RKO (cell line): ENCODE results near the gene DDN.

Experiments used
- DNase-seq: peaks from one replicate; pipeline ENCODE4 v3.0.0-alpha.2; 2016; ENCODE audit warnings: low spot score

DDN gene

DNA sequence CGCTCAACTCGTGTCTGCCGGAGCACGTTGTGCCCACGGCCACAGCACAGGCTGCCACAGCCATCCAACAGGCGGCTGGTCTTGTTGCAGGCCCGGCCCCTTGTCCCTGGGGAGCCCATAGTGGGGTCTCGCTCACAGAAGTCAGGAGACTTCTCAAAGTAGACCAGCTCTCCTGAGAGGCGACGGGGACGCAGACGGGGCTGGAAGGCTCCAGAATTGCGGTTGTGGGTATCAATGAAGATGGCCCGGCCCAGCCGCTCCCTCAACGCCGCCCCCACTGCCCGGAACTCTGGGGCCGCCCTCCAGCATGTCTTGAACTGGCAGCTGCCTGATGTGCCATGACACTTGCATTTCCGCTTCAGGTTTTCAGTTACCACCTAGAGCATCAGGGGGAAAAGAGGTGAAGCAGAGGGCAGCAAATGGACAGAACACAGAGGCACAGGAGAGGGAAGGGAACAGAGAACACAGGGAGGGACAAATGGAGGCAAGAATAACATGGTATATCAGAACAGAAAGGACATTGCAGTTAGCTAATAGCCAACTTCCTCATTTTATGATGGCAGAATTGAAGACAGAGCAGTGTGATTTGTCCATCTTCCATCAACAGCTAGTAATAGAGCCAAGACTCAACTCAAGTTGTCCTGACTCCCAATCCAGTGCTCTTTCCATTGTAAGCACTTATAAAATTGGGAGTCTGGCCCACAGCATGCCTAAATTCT, 32.8 kb downstream of the DDN start:
- no peak for DNase-seq

DNA sequence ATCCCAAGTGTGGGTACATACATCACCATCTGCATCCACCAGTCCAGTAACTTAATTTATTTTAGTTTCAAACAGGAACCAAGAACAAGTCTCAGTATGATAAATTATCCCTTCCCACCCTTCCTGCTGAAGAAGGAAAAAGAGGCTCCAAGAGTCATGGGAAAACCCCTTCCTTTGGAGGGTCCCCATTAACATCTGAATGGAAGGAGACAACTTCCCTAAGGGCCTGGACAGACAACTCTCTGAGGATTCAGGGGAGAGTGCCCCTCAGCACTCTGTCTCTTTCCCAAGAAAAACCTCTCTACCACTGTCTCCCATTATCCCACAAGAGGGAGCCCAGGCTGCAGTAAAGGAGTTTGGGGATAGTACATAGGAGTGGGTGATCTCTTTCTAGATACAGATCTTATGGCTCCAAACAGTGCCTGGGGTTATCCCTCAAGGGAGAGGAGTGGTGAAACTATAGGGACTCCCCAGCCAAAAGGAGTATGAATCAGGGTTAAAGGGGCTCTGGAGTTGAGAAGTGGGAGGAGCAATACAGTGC, 33.8 kb downstream of the DDN start:
- DNase-seq = peak; percentile 49

DNA sequence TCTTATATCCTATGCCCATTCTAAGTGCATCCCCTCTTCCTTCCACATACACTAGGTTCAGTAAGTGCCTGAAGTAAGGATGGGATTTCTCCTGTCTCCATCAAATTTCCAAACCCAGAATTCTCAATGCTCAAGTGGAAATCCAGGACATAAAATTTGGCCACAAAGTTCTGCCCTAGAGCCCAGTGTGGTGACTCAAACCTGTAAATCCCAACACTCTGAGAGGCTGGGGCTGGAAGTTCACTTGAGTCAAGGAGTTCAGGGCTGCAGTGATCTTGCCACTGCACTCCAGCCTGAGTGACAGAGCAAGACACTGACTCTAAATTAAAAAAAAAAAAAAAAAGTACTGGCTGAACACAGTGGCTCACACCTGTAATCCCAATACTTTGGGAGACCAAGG, 37.4 kb downstream of the DDN start:
- DNase-seq = no peak

GRCh38 chr12:48961331-48961730, 37.8 kb downstream of the DDN start:
- no peak for DNase-seq

DNA sequence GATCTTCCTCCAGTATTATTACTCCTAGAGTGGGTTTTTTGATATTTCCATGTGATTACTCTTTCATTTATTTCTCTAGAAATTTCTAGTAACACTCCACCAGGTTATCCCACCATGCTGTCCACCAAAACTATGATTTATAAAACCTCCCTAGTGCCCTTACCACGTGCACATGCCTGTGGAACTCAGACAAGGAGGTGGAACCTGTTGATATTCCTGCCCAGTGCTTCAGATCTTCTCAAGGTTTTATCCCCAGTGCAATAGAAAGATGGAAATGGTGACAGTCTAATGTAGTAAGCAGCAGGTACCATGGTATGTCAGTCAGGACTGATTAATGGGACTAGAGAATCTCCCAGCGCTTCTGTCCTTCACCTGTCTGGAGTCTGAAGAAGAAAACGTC, 38.3 kb downstream of the DDN start:
- no peak for DNase-seq

- no peak for DNase-seq
These were observed 41.2 kb downstream of the DDN start for GRCh38 chr12:48958049-48958388.

GRCh38 chr12:48957141-48958048, 41.8 kb downstream of the DDN start, which contains the start of gene ARF3:
TSS of gene ARF3 (minus strand) at chr12:48957487. CDS start at chr12:48941095, 16,392 bp downstream.
- peak; percentile 91 for DNase-seq

GRCh38 chr12:48956279-48957140, 42.7 kb downstream of the DDN start:
- DNase-seq = peak; percentile 90

- no peak for DNase-seq
These were observed 44.2 kb downstream of the DDN start for GRCh38 chr12:48954841-48955501.

DNA sequence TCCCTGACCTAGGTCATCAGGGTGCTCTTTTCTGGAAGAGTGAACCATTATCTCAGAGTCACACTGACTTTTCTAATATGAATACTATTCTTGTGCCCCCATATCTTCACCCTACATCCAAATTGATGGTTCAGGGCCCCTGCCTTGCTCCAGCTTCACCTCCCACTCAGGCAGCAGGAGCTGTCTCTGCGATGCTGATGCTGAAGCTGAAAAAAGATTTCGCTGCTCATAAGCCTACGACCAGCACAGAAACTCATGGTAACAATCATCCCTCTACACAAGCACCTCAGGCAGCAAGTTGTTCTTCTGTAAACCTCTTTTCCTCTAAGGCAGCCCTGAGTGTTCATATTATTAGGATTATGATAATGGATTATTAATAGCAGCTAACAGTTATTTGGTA, 45.1 kb downstream of the DDN start:
- no peak for DNase-seq

GRCh38 chr12:48952691-48953090, 46.5 kb downstream of the DDN start:
- no peak for DNase-seq

DNA sequence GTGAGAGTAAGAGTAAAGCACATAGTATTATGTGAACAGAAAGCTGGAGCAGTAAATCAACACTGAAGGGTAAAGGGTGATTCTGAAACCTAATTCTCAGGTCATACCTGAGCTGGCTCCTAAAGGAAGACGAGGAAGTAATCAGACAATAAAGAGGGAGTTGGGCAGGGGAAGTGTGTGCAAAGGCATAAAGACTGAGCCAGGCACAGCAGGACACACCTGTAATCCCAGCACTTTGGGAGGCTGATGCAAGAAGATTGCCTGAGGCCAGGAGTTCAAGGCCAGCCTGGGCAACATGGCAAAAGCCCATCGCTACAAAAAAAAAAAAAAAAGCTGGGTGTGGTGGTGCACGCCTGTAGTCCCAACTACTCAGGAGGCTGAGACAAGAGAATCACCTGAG, 51.4 kb downstream of the DDN start:
- DNase-seq = no peak

DNA sequence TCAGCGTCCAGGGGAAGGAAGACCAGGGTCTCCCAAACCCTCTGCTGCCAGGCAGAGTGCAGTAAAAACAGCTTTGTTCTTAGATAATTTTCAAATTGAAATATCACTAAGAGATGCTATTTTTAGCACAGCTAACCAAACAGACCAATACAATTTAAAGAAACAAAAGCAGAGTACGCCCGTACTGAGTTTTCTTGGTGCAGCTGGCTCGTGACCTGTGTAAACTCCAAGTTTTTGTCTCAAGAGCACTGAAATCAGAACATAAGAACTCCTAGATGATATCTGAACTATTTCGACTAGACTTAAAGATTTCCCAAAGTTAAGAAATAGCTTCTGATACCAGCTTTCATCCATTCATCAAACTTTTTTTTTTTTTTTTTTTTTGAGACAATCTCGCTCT, 52.2 kb downstream of the DDN start:
- DNase-seq = no peak

- no peak for DNase-seq
These were observed 53.0 kb downstream of the DDN start for GRCh38 chr12:48946205-48946604.
